Measurements from ENCODE around the gene RGL1.

DNA sequence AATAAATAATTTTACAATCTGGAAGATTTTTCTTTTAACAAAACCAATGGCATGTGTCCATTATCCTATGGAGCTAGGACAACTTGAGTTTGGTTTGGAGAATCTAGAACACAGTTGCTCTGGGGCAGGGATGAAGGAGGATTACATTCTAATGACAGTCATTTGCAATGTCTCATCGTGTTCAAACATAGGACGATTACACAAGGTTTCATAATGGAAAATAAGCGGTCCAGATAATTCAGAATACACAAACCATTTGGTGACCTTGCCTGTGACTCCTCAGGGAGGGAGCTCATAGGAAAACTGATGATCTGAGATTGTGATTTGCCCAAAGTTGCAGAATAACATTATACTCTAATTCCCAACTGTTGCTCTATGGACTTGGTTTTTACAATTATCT lies 27.6 kb upstream of the RGL1 start:
- TF ChIP-seq, protein P1, sequence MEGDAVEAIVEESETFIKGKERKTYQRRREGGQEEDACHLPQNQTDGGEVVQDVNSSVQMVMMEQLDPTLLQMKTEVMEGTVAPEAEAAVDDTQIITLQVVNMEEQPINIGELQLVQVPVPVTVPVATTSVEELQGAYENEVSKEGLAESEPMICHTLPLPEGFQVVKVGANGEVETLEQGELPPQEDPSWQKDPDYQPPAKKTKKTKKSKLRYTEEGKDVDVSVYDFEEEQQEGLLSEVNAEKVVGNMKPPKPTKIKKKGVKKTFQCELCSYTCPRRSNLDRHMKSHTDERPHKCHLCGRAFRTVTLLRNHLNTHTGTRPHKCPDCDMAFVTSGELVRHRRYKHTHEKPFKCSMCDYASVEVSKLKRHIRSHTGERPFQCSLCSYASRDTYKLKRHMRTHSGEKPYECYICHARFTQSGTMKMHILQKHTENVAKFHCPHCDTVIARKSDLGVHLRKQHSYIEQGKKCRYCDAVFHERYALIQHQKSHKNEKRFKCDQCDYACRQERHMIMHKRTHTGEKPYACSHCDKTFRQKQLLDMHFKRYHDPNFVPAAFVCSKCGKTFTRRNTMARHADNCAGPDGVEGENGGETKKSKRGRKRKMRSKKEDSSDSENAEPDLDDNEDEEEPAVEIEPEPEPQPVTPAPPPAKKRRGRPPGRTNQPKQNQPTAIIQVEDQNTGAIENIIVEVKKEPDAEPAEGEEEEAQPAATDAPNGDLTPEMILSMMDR (conservative IDR thresholded peaks at IDR 0.05; ENCODE audit: low read depth, low read length), result no peak
- TF ChIP-seq EZH2 (IDR thresholded peaks at IDR 0.05; ENCODE audit: borderline replicate concordance, low read depth, low read length, poor library complexity, severe bottlenecking), result no peak

All from A673 (cell line).